GM21528 (cell line): Measurements from ENCODE around the gene HNRNPF.

Experiments
- ATAC-seq: cut with Tn5 transposase; IDR thresholded peaks from one replicate; pipeline ENCODE4 v1.9.1; 2021; ENCODE audit warnings: mild to moderate bottlenecking, moderate library complexity; ENCODE audit not compliant: unreplicated experiment, low FRiP score

Gene HNRNPF

DNA sequence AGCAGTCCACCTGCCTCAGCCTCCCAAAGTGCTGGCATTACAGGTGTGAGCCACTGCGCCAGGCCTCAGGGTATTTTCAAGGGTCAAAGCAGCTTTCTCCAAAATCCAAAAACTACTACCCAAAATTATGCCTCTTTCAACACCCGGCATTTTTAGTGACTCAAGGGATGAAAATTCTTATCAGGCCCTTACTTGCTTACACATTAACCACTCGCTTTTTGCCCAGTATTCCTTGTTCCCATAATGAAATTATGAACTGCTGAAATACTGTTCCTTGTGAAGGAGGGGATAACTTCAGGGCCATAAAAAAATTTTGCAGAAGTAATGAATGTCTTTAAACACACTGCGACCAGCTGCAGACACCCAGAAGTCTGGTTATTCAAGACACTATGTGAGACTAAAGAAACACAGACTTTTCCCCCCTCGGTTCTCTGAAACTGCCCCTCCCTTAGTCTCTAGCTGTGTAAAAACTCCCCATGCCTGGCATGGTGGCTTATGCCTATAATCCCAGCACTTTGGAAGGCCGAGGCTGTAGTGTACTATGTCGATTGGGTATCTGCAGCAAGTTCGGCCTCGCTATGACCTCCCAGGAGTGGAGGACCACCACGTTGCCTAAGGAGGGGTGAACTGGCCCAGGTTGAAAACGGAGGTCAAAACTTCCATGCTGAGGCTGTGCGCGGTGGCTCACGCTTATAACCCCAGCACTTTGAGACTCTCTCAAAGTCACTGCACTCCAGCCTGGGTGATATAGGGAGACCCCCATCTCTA, 25.6 kb downstream of the HNRNPF start:
- no peak for ATAC-seq

GRCh38 chr10:43380610-43381222, 28.3 kb downstream of the HNRNPF start:
- no peak for ATAC-seq

DNA sequence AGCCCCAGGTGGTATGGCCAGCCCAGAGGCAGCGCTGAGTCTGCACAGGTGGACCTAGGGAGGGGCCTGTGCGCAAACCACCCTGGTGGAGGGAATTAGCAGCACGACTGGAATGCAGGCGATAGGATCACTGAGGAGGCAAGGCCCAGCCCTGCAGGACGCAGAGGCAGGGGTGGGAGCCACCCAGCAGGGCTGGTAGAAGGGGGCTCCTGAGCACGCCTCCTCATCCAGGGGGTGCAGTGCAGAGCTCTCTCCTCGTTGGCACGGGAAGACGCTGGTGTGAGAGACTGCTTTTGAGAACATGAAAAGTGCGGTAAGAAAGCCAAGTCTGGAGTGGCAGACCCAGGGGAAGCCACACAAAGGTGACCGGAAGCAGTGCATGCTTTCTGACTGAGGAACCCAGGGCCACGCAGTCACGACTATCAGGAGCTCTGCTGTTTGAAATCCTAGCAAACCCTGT, 31.5 kb downstream of the HNRNPF start:
- no peak for ATAC-seq

GRCh38 chr10:43376828-43377423, 32.1 kb downstream of the HNRNPF start:
- no peak for ATAC-seq

GRCh38 chr10:43376046-43376635, 32.8 kb downstream of the HNRNPF start:
- no peak for ATAC-seq

DNA sequence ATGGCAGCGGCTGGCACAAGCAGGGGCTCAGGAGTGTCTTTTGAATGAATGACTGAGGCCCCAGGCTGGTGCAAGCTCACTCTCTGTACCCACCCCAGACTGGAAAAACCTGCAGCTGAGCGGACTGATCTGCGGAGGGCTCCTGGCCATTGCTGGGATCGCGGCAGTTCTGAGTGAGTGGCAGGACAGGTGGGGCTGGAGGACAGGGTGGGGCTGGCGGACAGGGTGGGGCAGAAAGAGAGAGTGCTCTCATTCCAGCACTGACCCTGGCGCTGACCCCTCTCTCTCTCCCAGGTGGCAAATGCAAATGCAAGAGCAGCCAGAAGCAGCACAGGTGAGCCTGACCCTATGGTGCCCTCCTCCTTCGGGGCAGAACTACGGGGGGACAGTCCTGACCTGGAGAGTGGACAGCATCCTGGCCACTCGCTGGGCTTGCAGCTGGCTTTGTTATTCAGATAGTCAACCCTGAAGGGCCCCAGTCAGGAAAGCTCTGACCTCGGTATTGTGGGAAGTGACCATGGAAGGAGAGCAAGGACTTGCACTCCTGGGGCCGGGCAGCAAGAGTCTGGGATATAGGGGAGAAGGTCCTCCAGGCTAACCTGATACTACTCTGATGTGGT, 33.5 kb downstream of the HNRNPF start:
- no peak for ATAC-seq

DNA sequence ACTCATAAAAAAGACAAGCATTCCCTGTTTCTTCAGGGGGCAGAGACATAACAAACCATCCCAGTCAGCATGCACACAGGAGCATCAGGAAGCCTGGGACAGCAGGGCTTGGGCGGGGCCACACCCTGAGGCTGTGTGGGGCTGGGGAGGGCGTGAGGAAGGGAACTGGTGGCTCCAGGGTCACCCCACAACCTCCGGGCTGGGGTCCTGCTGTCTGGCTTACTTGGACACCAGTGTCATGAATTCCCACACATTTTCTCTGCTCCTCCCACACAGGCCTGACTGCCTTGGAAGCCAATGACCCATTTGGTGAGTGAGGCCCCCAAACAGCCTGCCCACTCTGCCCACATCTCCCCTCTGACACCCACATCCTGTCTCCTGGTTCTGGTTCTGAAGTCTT, 34.8 kb downstream of the HNRNPF start:
- ATAC-seq, result no peak

GRCh38 chr10:43373461-43373860, 35.5 kb downstream of the HNRNPF start:
- ATAC-seq, result no peak

- no peak for ATAC-seq
Measured at GRCh38 chr10:43372765-43373361, 36.1 kb downstream of the HNRNPF start.

DNA sequence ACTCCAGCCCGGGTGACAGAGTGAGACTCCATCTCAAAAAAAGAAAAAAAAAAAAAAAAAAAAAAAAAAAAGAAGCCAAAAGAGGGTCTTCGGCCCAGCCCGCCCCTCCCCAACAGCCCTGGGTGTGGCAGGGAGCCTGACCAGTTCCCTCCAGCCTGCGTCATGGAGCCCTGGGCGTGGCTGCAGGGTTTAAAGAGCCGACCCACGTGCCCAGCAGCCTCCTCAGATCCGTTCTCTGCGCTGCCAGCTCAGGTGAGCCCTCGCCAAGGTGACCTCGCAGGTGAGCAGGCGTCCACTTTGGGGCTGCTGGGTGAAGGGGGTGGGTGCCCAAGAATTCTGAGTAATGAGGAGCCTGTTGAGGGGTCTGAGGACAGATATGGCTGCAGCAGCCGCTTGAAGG, 37.6 kb downstream of the HNRNPF start, which contains the start of gene FXYD4:
TSS of gene FXYD4 (plus strand) at position 219 of the 400 bp plus-strand sequence. CDS start 2,111 bp downstream, outside the sequence.
- ATAC-seq, result no peak

- ATAC-seq, result no peak
Measured at GRCh38 chr10:43370671-43371215, 38.2 kb downstream of the HNRNPF start.

GRCh38 chr10:43369921-43370320, 39.1 kb downstream of the HNRNPF start:
- no peak for ATAC-seq

GRCh38 chr10:43365001-43365400, 44.0 kb downstream of the HNRNPF start:
- no peak for ATAC-seq

- ATAC-seq, result peak; percentile 96
Measured at GRCh38 chr10:43362191-43362839, 46.7 kb downstream of the HNRNPF start.

GRCh38 chr10:43361547-43362190, 47.3 kb downstream of the HNRNPF start:
- no peak for ATAC-seq

GRCh38 chr10:43360086-43360485, 48.9 kb downstream of the HNRNPF start:
- no peak for ATAC-seq

- ATAC-seq, result no peak
Measured at GRCh38 chr10:43355749-43356371, 53.1 kb downstream of the HNRNPF start.

DNA sequence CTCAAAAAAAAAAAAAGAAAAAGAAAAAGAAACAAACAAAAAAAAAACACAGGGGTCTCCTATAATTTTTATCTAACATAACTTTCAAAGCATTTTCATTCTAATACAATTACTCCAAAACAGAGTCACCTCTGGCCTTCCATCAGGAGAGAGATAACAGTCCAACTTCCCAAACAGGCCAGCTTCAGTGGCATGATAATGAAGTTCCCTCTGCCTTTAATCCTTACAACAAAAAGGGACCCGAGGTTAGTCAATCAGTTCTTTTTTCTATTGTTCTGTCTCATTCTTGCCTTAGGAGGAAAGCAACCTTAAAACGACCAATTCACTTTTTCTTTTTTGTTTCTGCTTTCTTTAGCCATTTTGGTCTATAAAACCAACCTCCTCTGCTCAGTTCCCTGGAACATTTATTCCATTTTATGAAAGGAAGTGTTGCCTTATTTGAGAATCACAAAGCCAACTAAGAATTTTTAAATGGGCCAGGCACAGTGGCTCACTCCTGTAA, 54.1 kb downstream of the HNRNPF start:
- ATAC-seq, result no peak

DNA sequence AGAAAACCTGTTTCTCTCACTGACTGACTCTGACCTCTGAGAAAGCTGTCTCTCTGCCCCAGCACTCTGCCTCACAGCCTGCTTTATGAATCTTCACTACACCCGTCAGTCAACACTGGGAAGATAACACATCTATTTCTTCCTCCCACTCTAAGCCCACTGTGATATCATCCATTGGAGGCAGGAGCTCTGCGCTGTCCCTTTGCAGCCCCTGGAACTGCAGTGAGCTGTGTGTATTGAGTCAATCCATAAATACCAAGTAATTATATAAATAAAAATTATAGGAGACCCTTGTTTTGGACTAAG, 54.7 kb downstream of the HNRNPF start:
- no peak for ATAC-seq
